ENCODE results near the gene MMP24OS. TPM values are rescaled to one million over a fixed set of nuclear protein-coding genes. Genes with fewer than 3 reads are reported as not detected.

Gene MMP24OS
- total and polyA plus RNA-seq, 10 donors = 18.6 to 68.6 (median 39.6) TPM

DNA sequence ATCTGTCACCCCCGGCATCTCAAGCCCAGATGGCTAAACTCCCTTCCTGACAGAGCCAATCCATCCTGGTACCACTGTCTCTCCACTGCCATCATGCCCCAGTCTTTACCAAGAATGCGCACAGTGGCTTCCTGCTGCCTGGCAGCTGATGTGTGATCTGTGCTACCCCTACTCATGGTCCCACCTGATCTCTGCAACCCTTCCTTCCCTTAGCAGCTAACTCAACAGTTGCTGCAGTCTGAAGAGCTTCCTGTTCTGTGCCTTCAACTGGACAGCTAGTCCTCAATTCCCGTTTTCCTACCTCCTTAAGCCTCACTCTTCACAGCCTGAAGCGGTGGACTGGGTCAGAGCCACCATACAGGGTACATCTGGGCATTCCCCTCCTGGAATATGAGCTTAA lies 21.9 kb upstream of the MMP24OS start:
- no peak overlapping the region for H3K27ac ChIP-seq
- peaks cover 0 to 21% (median 0%) of the 10 kb centered on the region in 7 donors for H3K27me3 ChIP-seq (replicated peaks in 1 of 7)
- H3K4me3 ChIP-seq = no peak overlapping the region
- intact Hi-C loops (cut with DNase I; ENCODE audit: low total_unique reads) = loop anchor here (5.0 kb wide), 1 partner anchor 148 kb away; no protein-coding TSS in a partner anchor
- peaks cover 0 to 18% (median 0%) of the 10 kb centered on the region in 6 donors for H3K36me3 ChIP-seq
- peak; percentile 25 for DNase-seq
- H3K4me1 ChIP-seq = peaks cover 3 to 16% (median 7%) of the 10 kb centered on the region in 6 donors
- TF ChIP-seq, protein P1, sequence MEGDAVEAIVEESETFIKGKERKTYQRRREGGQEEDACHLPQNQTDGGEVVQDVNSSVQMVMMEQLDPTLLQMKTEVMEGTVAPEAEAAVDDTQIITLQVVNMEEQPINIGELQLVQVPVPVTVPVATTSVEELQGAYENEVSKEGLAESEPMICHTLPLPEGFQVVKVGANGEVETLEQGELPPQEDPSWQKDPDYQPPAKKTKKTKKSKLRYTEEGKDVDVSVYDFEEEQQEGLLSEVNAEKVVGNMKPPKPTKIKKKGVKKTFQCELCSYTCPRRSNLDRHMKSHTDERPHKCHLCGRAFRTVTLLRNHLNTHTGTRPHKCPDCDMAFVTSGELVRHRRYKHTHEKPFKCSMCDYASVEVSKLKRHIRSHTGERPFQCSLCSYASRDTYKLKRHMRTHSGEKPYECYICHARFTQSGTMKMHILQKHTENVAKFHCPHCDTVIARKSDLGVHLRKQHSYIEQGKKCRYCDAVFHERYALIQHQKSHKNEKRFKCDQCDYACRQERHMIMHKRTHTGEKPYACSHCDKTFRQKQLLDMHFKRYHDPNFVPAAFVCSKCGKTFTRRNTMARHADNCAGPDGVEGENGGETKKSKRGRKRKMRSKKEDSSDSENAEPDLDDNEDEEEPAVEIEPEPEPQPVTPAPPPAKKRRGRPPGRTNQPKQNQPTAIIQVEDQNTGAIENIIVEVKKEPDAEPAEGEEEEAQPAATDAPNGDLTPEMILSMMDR (IDR thresholded peaks at IDR 0.05 in 8 of 11, conservative IDR thresholded peaks at IDR 0.05 in 3 of 11) = no peak
- TF ChIP-seq POLR2AphosphoS5 (IDR thresholded peaks at IDR 0.05) = no peak
- no peak for TF ChIP-seq POLR2A (IDR thresholded peaks at IDR 0.05)
- 65 to 75% (median 70%) methylated on average over 4 of the region's 4 CpGs for WGBS, 5 donors
- no peaks in the 10 kb centered on the region for H3K9me3 ChIP-seq

DNA sequence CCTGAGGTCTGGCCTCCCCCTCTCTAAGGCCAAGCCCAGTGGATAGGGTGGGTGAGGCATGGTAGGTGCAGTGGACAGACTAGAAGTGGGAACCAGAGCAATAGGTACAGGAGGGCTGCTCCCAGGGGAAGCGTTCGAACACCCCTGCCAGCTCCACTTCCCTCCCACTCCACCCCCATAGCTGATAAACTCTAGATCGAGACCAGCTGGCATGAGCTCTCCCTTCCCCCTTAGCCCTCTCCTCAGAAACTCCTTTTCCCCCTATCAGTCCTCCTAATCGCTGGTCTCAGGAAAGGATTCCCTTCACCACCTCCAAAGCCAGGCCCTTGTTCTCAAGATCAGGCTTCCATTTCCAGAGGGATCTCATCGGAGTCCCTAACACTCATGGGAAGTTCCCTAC lies 20.3 kb upstream of the MMP24OS start:
- intact Hi-C loops (cut with DNase I; ENCODE audit: low total_unique reads) = no loop called here
- peaks cover 0 to 36% (median 6%) of the 10 kb centered on the region in 7 donors for H3K27me3 ChIP-seq (replicated peaks in 1 of 7)
- no peak overlapping the region for H3K27ac ChIP-seq
- no peak overlapping the region for H3K4me3 ChIP-seq
- no peak for TF ChIP-seq POLR2AphosphoS5 (IDR thresholded peaks at IDR 0.05)
- TF ChIP-seq, protein P1 (IDR thresholded peaks at IDR 0.05 in 8 of 11, conservative IDR thresholded peaks at IDR 0.05 in 3 of 11) = no peak
- no peak for TF ChIP-seq POLR2A (IDR thresholded peaks at IDR 0.05)
- no peaks in the 10 kb centered on the region for H3K9me3 ChIP-seq
- peaks cover 0 to 15% (median 0%) of the 10 kb centered on the region in 6 donors for H3K36me3 ChIP-seq
- DNase-seq = peak; percentile 35
- 62 to 84% (median 73%) methylated on average over 5 of the region's 5 CpGs for WGBS, 5 donors
- peaks cover 0 to 9% (median 0%) of the 10 kb centered on the region in 6 donors for H3K4me1 ChIP-seq

DNA sequence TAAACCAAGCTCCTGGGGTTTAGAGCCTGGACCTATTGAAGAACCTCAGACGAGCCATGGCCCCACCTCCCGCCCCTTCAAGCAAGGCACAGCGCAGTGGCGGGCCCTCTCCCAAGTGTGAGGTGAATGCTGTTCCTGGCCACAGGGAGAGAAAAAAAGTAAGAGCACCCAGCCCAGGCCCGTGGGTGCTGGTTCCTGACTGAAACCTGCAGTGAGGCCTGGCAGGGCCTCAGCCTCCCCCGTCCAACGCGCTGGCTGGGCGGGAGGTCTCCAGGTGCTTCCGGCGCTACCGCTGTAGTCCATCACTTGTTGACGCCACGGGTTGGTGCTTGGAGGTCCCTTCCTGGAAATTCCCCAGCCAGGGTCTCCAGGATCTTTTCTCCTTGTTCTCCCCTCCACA lies 19.8 kb upstream of the MMP24OS start:
- peaks cover 0 to 10% (median 0%) of the 10 kb centered on the region in 6 donors for H3K36me3 ChIP-seq
- 83 to 93% (median 91%) methylated on average over 14 of the region's 14 CpGs; no CpG with 5 or more reads in 1 of the 5 donors for WGBS, 5 donors
- H3K27me3 ChIP-seq (replicated peaks in 1 of 7) = peaks cover 0 to 41% (median 7%) of the 10 kb centered on the region in 7 donors
- H3K4me3 ChIP-seq = no peak overlapping the region
- no peak for TF ChIP-seq POLR2A (IDR thresholded peaks at IDR 0.05)
- TF ChIP-seq POLR2AphosphoS5 (IDR thresholded peaks at IDR 0.05) = no peak
- TF ChIP-seq, protein P1 (IDR thresholded peaks at IDR 0.05 in 8 of 11, conservative IDR thresholded peaks at IDR 0.05 in 3 of 11) = no peak
- H3K4me1 ChIP-seq = peaks cover 0 to 9% (median 0%) of the 10 kb centered on the region in 6 donors
- no peak overlapping the region for H3K27ac ChIP-seq
- no peaks in the 10 kb centered on the region for H3K9me3 ChIP-seq
- peak; percentile 46 for DNase-seq
- intact Hi-C loops (cut with DNase I; ENCODE audit: low total_unique reads) = no loop called here

DNA sequence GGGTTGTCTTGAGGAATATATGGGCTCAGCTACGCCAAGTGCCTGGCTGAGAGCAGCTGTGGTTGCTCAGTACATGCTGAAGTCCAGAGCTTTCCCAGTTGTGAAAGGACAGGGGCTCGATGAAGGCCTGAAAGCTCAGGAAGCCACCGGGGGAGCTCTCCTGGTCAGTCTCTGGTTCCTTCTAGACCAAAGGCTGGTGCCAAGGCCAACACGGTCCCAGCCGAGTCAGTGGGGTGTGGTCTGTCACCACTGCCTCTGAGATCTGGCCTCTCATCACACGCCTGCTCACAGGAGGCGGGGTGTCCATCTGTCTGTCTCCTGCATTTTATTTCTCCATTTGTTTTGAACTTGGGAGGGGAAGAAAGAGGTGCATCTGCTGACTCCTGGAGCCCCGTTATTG lies 19.2 kb upstream of the MMP24OS start:
- TF ChIP-seq, protein P1 (IDR thresholded peaks at IDR 0.05 in 8 of 11, conservative IDR thresholded peaks at IDR 0.05 in 3 of 11) = no peak
- TF ChIP-seq POLR2AphosphoS5 (IDR thresholded peaks at IDR 0.05) = no peak
- TF ChIP-seq POLR2A (IDR thresholded peaks at IDR 0.05) = no peak
- DNase-seq = peak; percentile 42
- no peaks in the 10 kb centered on the region for H3K9me3 ChIP-seq
- H3K27ac ChIP-seq = no peak overlapping the region
- intact Hi-C loops (cut with DNase I; ENCODE audit: low total_unique reads) = no loop called here
- H3K36me3 ChIP-seq = peaks cover 0 to 7% (median 0%) of the 10 kb centered on the region in 6 donors
- H3K4me1 ChIP-seq = peaks cover 0 to 9% (median 0%) of the 10 kb centered on the region in 6 donors
- H3K27me3 ChIP-seq (replicated peaks in 1 of 7) = peaks cover 0 to 47% (median 7%) of the 10 kb centered on the region in 7 donors
- no peak overlapping the region for H3K4me3 ChIP-seq
- 62 to 91% (median 75%) methylated on average over 4 to 8 of the region's 8 CpGs for WGBS, 5 donors
